H9 (cell line): ENCODE measurements around the gene ZNF860. TPM values are rescaled to one million over a fixed set of nuclear protein-coding genes. Genes with fewer than 3 reads are reported as not detected.

Experiments used
- DNase-seq: peaks from one replicate; pipeline ENCODE4 v3.0.0-alpha.2; 2017
- H2AFZ ChIP-seq: one replicate; pipeline ENCODE4 v1.6.1; 2013; ENCODE audit warnings: mild to moderate bottlenecking, low read length, control low read depth, moderate library complexity
- H2AK5ac ChIP-seq: 2 replicates; pipeline ENCODE4 v1.6.1; 2013; ENCODE audit warnings: low read length, control low read depth, mixed read lengths; ENCODE audit not compliant: insufficient read length
- H2BK120ac ChIP-seq: one replicate; pipeline ENCODE4 v1.6.1; 2013; ENCODE audit warnings: low read depth, mild to moderate bottlenecking, low read length, control low read depth, inconsistent platforms; ENCODE audit not compliant: poor library complexity, severe bottlenecking
- H2BK12ac ChIP-seq: 2 replicates; pipeline ENCODE4 v1.6.1; 2013; ENCODE audit warnings: low read length, control low read depth, mixed read lengths, low read depth; ENCODE audit not compliant: insufficient read length
- H2BK15ac ChIP-seq: 2 replicates; pipeline ENCODE4 v1.6.1; 2013; ENCODE audit warnings: low read depth, low read length, control low read depth
- H2BK20ac ChIP-seq: one replicate; pipeline ENCODE4 v1.6.1; 2013; ENCODE audit warnings: low read depth, mild to moderate bottlenecking, low read length, control low read depth, inconsistent platforms; ENCODE audit not compliant: poor library complexity, severe bottlenecking
- H2BK5ac ChIP-seq: 2 replicates; pipeline ENCODE4 v1.6.1; 2013; ENCODE audit warnings: low read length, control low read depth, mixed read lengths; ENCODE audit not compliant: insufficient read length
- H3K14ac ChIP-seq: 2 replicates; pipeline ENCODE4 v1.6.1; 2013; ENCODE audit warnings: low read length, control low read depth; ENCODE audit not compliant: insufficient read depth
- H3K18ac ChIP-seq: 2 replicates; pipeline ENCODE4 v1.6.1; 2013; ENCODE audit warnings: low read depth, mild to moderate bottlenecking, mixed read lengths, low read length, control low read depth; ENCODE audit not compliant: insufficient read length
- H3K23ac ChIP-seq: 2 replicates; pipeline ENCODE4 v1.6.1; 2013; ENCODE audit warnings: low read length, control low read depth, mixed read lengths, low read depth; ENCODE audit not compliant: insufficient read length
- H3K23me2 ChIP-seq: 2 replicates; pipeline ENCODE4 v1.6.1; 2013; ENCODE audit warnings: low read depth, mild to moderate bottlenecking, mixed read lengths, low read length, control low read depth; ENCODE audit not compliant: insufficient read length, poor library complexity, severe bottlenecking
- H3K27ac ChIP-seq: 2 replicates; pipeline ENCODE4 v1.5.1; 2013; ENCODE audit warnings: low read length, control low read depth, mixed read lengths, low read depth; ENCODE audit not compliant: insufficient read length
- H3K27me3 ChIP-seq: 2 replicates; pipeline ENCODE4 v1.6.1; 2013; ENCODE audit warnings: low read length, control low read depth, inconsistent platforms; ENCODE audit not compliant: insufficient read depth
- H3K4ac ChIP-seq: 2 replicates; pipeline ENCODE4 v1.6.1; 2013; ENCODE audit warnings: low read depth, mild to moderate bottlenecking, control low read depth, inconsistent platforms, low read length, moderate library complexity
- H3K4me1 ChIP-seq: 2 replicates; pipeline ENCODE4 v1.6.1; 2013; ENCODE audit warnings: low read length, control low read depth, inconsistent platforms; ENCODE audit not compliant: insufficient read depth
- H3K4me2 ChIP-seq: 2 replicates; pipeline ENCODE4 v1.6.1; 2013; ENCODE audit warnings: low read length, control low read depth, mixed read lengths; ENCODE audit not compliant: insufficient read length, insufficient read depth
- H3K56ac ChIP-seq: 2 replicates; pipeline ENCODE4 v1.6.1; 2013; ENCODE audit warnings: low read depth, mild to moderate bottlenecking, mixed read lengths, low read length, control low read depth; ENCODE audit not compliant: insufficient read length
- H3K79me1 ChIP-seq: 2 replicates; pipeline ENCODE4 v1.6.1; 2013; ENCODE audit warnings: low read depth, mild to moderate bottlenecking, moderate library complexity, low read length, control low read depth, inconsistent platforms; ENCODE audit not compliant: insufficient read depth, poor library complexity, severe bottlenecking
- H3K79me2 ChIP-seq: 2 replicates; pipeline ENCODE4 v1.6.1; 2013; ENCODE audit warnings: low read length, control low read depth, inconsistent platforms; ENCODE audit not compliant: insufficient read depth
- H3K9ac ChIP-seq: 2 replicates; pipeline ENCODE4 v1.6.1; 2013; ENCODE audit warnings: low read length, control low read depth, mixed read lengths; ENCODE audit not compliant: insufficient read length; ENCODE audit errors: extremely low read depth
- H3K9me3 ChIP-seq: one replicate; pipeline ENCODE4 v1.6.1; 2013; ENCODE audit warnings: low read depth, low read length, inconsistent platforms; ENCODE audit not compliant: control insufficient read depth
- H3T11ph ChIP-seq: one replicate; pipeline ENCODE4 v1.6.1; 2013; ENCODE audit warnings: mild to moderate bottlenecking, low read length, control low read depth, inconsistent platforms
- H4K20me1 ChIP-seq: one replicate; pipeline ENCODE4 v1.6.1; 2013; ENCODE audit not compliant: control insufficient read depth, insufficient read length, insufficient read depth
- H4K5ac ChIP-seq: 2 replicates; pipeline ENCODE4 v1.6.1; 2013; ENCODE audit warnings: low read depth, mild to moderate bottlenecking, mixed read lengths, low read length, control low read depth; ENCODE audit not compliant: insufficient read length
- H4K8ac ChIP-seq: replicated peaks from 2 replicates; pipeline ENCODE4 v1.6.1; 2013; ENCODE audit warnings: low read length, control low read depth, mixed read lengths, low read depth; ENCODE audit not compliant: insufficient read length
- H4K91ac ChIP-seq: 2 replicates; pipeline ENCODE4 v1.6.1; 2013; ENCODE audit warnings: low read depth, mild to moderate bottlenecking, moderate library complexity, mixed read lengths, low read length, control low read depth; ENCODE audit not compliant: insufficient read length
- H3K27ac Mint-ChIP-seq, 3 experiments: 2 replicates in 2 of 3; 3 replicates in 1 of 3; pipeline ENCODE4 v1.8.0; 2020 to 2021; ENCODE audit warnings: mixed read lengths in 3 of 3, mild to moderate bottlenecking in 1 of 3, moderate library complexity in 1 of 3
- H3K27me3 Mint-ChIP-seq: 2 replicates; pipeline ENCODE4 v1.8.0; 2021; ENCODE audit warnings: low read depth, mild to moderate bottlenecking, moderate library complexity, mixed read lengths
- H3K36me3 Mint-ChIP-seq, 3 experiments: 2 replicates in 2 of 3; 3 replicates in 1 of 3; pipeline ENCODE4 v1.8.0; 2020 to 2021; ENCODE audit warnings: low read depth in 3 of 3, mixed read lengths in 3 of 3; ENCODE audit not compliant: insufficient read depth in 1 of 3
- H3K4me1 Mint-ChIP-seq, 2 experiments: 2 replicates each; pipeline ENCODE4 v1.8.0; 2020; ENCODE audit warnings: mixed read lengths in 2 of 2
- H3K4me3 Mint-ChIP-seq, 2 experiments: 2 replicates in 1 of 2; 3 replicates in 1 of 2; pipeline ENCODE4 v1.8.0; 2020 to 2021; ENCODE audit warnings: mild to moderate bottlenecking in 2 of 2, mixed read lengths in 2 of 2, moderate library complexity in 1 of 2
- H3K9me3 Mint-ChIP-seq, 2 experiments: 2 replicates in 1 of 2; 3 replicates in 1 of 2; pipeline ENCODE4 v1.8.0; 2020; ENCODE audit warnings: mild to moderate bottlenecking in 2 of 2, mixed read lengths in 2 of 2, moderate library complexity in 1 of 2
- CTCF ChIP-seq: fragments of 200-600 bp; sonication (generic); conservative IDR thresholded peaks from 3 replicates; pipeline ENCODE4 v1.8.0; 2021; ENCODE audit warnings: antibody characterized with exemption, mild to moderate bottlenecking
- WGBS: extraction: QIAGEN DNeasy Blood & Tissue Kit; methylation state at CpG from one replicate; pipeline ENCODE4 v1.1.7; 2013; ENCODE audit warnings: missing lambda C conversion rate, low lambda C conversion rate, mixed read lengths; ENCODE audit not compliant: insufficient read length; ENCODE audit errors: extremely low coverage; 5-methylcytosine and 5-hydroxymethylcytosine counted together
- total RNA-seq: library from RNA; stranded (reverse); gene quantifications from 2 replicates; pipeline ENCODE4 v1.2.1, GENCODE V29; 2021

ZNF860 gene
- total RNA-seq, 1 experiment from 2014 or later, result 2.6 TPM

DNA sequence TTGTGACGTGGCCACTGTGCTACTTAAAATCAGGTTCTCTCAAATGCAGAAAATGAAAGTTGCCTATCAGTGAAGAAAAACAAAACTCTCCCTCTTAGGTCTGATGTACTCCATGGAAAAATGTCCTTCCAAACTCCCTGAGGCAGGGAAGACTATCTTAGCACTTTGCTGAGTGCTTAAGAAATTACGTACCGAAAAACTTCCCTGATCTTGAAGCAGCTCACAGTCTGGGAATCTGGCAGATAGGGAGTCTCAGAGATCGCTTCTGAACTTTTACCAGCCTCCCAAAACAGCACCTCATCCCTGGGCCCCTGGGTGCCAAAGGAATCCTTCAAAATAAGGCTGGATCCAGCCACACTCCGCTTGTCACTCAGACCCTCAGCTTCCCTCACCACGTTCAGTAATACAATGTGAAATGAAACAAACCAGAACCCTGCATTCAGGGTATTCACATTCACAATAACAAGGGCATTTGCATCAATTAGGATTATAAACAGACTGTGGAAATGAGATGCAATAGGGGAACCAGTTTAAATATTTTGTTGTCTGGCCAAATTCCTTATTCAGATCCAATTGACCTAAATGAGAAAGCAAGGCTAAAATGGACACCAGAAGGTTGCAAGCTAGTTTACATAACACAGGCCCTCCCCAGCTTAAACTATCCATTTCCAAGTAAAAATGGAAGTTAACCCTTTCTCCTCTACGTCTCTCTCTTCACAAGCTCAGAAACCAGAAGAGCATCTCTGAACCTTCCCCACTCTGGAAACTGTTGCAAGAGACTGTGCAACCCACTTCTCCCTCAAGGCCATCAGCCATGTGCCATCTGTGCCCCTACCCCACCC, 21.4 kb upstream of the ZNF860 start:
- H3K4me1 Mint-ChIP-seq, result peaks cover 53% of the 10 kb centered on the region in 2 experiments
- Histone ChIP-seq H3K9ac (peak overlapping the region; percentile 33), H2BK20ac (no peak overlapping the region), H2BK12ac (no peak overlapping the region), H3T11ph (no peak overlapping the region), H3K56ac (no peak overlapping the region), H4K8ac (no peak overlapping the region), H3K4me1 (peaks cover 9% of the 10 kb centered on the region; the same call in 1 of the 2 replicates), H4K5ac (no peak overlapping the region), H3K18ac (peak overlapping the region; percentile 16), H3K27me3 (no peaks in the 10 kb centered on the region), H3K23ac (no peak overlapping the region), H2AFZ (no peak overlapping the region), H2BK120ac (no peak overlapping the region), H3K23me2 (peaks cover 4% of the 10 kb centered on the region), H4K91ac (no peak overlapping the region), H2AK5ac (no peak overlapping the region), H3K27ac (peak overlapping the region; percentile 94), H3K79me1 (no peaks in the 10 kb centered on the region), H4K20me1 (no peaks in the 10 kb centered on the region), H2BK15ac (no peak overlapping the region), H3K9me3 (peaks cover 10% of the 10 kb centered on the region), H3K4me2 (peak overlapping the region; percentile 55), H3K14ac (no peak overlapping the region), H3K79me2 (peaks cover 39% of the 10 kb centered on the region; the same call in 1 of the 2 replicates), H2BK5ac (peak overlapping the region; percentile 21), H3K4ac (no peak overlapping the region)
- peak overlapping the region; percentile 94 to 100 (median 99) for H3K27ac Mint-ChIP-seq
- peak overlapping the region; percentile 55 to 79 for H3K4me3 Mint-ChIP-seq
- peaks cover 11 to 16% of the 10 kb centered on the region in 2 experiments for H3K9me3 Mint-ChIP-seq
- no peak for TF ChIP-seq CTCF
- H3K36me3 Mint-ChIP-seq, result peaks cover 16 to 21% (median 17%) of the 10 kb centered on the region in 3 experiments
- H3K27me3 Mint-ChIP-seq, result no peaks in the 10 kb centered on the region
- WGBS, result no CpG with 5 or more reads among the region's 7 CpGs
- DNase-seq, result peak; percentile 41
